Hepatocyte (in vitro differentiated cells): ENCODE data around the gene ACHE. TPM values are rescaled to one million over a fixed set of nuclear protein-coding genes. Genes with fewer than 3 reads are reported as not detected.

Experiments
- DNase-seq: peaks from one replicate; pipeline ENCODE4 v3.0.0-alpha.2; 2016; ENCODE audit warnings: low spot score
- H2AFZ ChIP-seq: fragments of 200-600 bp; sonication (generic); 2 replicates; pipeline ENCODE4 v1.6.0; 2016; ENCODE audit warnings: antibody characterized with exemption, mild to moderate bottlenecking
- H3K27ac ChIP-seq: fragments of 200-600 bp; sonication (generic); 2 replicates; pipeline ENCODE4 v1.5.1; 2016; ENCODE audit warnings: mild to moderate bottlenecking
- H3K27me3 ChIP-seq: fragments of 200-600 bp; sonication (generic); 2 replicates; pipeline ENCODE4 v1.6.1; 2016
- H3K36me3 ChIP-seq: fragments of 200-600 bp; sonication (generic); replicated peaks from 2 replicates; pipeline ENCODE4 v1.5.1; 2016; ENCODE audit warnings: low read depth; ENCODE audit not compliant: insufficient read depth
- H3K4me1 ChIP-seq: fragments of 200-600 bp; sonication (generic); 2 replicates; pipeline ENCODE4 v1.5.1; 2016; ENCODE audit warnings: mild to moderate bottlenecking, moderate library complexity; ENCODE audit not compliant: insufficient read depth
- H3K4me2 ChIP-seq: fragments of 200-600 bp; sonication (generic); 2 replicates; pipeline ENCODE4 v1.6.0; 2016
- H3K4me3 ChIP-seq: fragments of 200-600 bp; sonication (generic); 2 replicates; pipeline ENCODE4 v1.5.1; 2016; ENCODE audit warnings: mild to moderate bottlenecking
- H3K79me2 ChIP-seq: fragments of 200-600 bp; sonication (generic); 2 replicates; pipeline ENCODE4 v1.6.0; 2017; ENCODE audit warnings: mild to moderate bottlenecking
- H3K9me2 ChIP-seq: fragments of 200-600 bp; sonication (generic); replicated peaks from 2 replicates; pipeline ENCODE4 v1.6.0; 2017; ENCODE audit warnings: mild to moderate bottlenecking; ENCODE audit not compliant: insufficient read depth
- H3K9me3 ChIP-seq: fragments of 200-600 bp; sonication (generic); 2 replicates; pipeline ENCODE4 v1.5.1; 2016; ENCODE audit warnings: low read depth, mild to moderate bottlenecking
- H4K20me1 ChIP-seq: fragments of 200-600 bp; sonication (generic); 2 replicates; pipeline ENCODE4 v1.6.0; 2016; ENCODE audit warnings: mild to moderate bottlenecking; ENCODE audit not compliant: insufficient read depth, poor library complexity, severe bottlenecking
- EZH2 ChIP-seq: fragments of 200-600 bp; sonication (generic); IDR thresholded peaks from 2 replicates; pipeline ENCODE4 v1.6.1; 2016; ENCODE audit warnings: antibody characterized with exemption, mild to moderate bottlenecking, borderline replicate concordance
- EZH2phosphoT487 ChIP-seq: fragments of 200-600 bp; sonication (generic); IDR thresholded peaks from one replicate; pipeline ENCODE4 v1.6.1; 2018; ENCODE audit warnings: antibody characterized with exemption, mild to moderate bottlenecking, low read depth, moderate library complexity; ENCODE audit not compliant: unreplicated experiment, severe bottlenecking
- WGBS: methylation state at CpG from one replicate; pipeline ENCODE4 v1.1.6; 2016; ENCODE audit warnings: low lambda C conversion rate; ENCODE audit errors: missing lambda C conversion rate; 5-methylcytosine and 5-hydroxymethylcytosine counted together
- polyA plus RNA-seq: library from polyadenylated mRNA; unstranded; fragments of >200 nt; fragmentation: Nextera tagmentation; extraction: Ambion mirVana; gene quantifications from 2 replicates; pipeline ENCODE4 v1.2.1, GENCODE V29; 2016
- total RNA-seq: library from RNA; depleted of rRNA; stranded (reverse); fragments of >200 nt; gene quantifications from 2 replicates; pipeline ENCODE4 v1.2.3, GENCODE V29; 2014
- TF ChIP-seq, protein P1 (sequence below): fragments of 200-600 bp; sonication (generic); IDR thresholded peaks from 2 replicates; pipeline ENCODE4 v1.5.1; 2016; ENCODE audit warnings: antibody characterized with exemption, mild to moderate bottlenecking; ENCODE audit not compliant: poor library complexity

Gene ACHE
- total and polyA plus RNA-seq, 2 experiments from 2014 or later, result 4.6 to 16.3 TPM

GRCh38 chr7:100887516-100888290, 8.0 kb downstream of the ACHE start:
- Histone ChIP-seq H3K27ac (no peak overlapping the region), H2AFZ (no peak overlapping the region), H3K27me3 (no peaks in the 10 kb centered on the region), H3K9me3 (no peaks in the 10 kb centered on the region), H3K4me3 (no peak overlapping the region), H4K20me1 (peaks cover 5% of the 10 kb centered on the region), H3K79me2 (peaks cover 38% of the 10 kb centered on the region), H3K4me1 (peaks cover 25% of the 10 kb centered on the region), H3K36me3 (no peaks in the 10 kb centered on the region), H3K9me2 (no peaks in the 10 kb centered on the region), H3K4me2 (peak overlapping the region; percentile 93)
- WGBS, result 82% methylated on average over 17 of the region's 21 CpGs
- DNase-seq, result no peak
- TF ChIP-seq EZH2, result no peak
- TF ChIP-seq EZH2phosphoT487, result no peak
- TF ChIP-seq, protein P1, sequence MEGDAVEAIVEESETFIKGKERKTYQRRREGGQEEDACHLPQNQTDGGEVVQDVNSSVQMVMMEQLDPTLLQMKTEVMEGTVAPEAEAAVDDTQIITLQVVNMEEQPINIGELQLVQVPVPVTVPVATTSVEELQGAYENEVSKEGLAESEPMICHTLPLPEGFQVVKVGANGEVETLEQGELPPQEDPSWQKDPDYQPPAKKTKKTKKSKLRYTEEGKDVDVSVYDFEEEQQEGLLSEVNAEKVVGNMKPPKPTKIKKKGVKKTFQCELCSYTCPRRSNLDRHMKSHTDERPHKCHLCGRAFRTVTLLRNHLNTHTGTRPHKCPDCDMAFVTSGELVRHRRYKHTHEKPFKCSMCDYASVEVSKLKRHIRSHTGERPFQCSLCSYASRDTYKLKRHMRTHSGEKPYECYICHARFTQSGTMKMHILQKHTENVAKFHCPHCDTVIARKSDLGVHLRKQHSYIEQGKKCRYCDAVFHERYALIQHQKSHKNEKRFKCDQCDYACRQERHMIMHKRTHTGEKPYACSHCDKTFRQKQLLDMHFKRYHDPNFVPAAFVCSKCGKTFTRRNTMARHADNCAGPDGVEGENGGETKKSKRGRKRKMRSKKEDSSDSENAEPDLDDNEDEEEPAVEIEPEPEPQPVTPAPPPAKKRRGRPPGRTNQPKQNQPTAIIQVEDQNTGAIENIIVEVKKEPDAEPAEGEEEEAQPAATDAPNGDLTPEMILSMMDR, result no peak

- Histone ChIP-seq H2AFZ (no peak overlapping the region), H3K27me3 (no peaks in the 10 kb centered on the region), H3K27ac (no peak overlapping the region), H3K36me3 (no peaks in the 10 kb centered on the region), H3K4me1 (peaks cover 25% of the 10 kb centered on the region), H3K9me2 (no peaks in the 10 kb centered on the region), H3K4me3 (no peak overlapping the region), H4K20me1 (peaks cover 6% of the 10 kb centered on the region), H3K9me3 (no peaks in the 10 kb centered on the region), H3K79me2 (peaks cover 45% of the 10 kb centered on the region), H3K4me2 (no peak overlapping the region)
- DNase-seq, result no peak
- TF ChIP-seq EZH2 (no peak), EZH2phosphoT487 (no peak)
- TF ChIP-seq, protein P1, result no peak
- 96% methylated on average over 25 of the region's 25 CpGs for WGBS
Observed at GRCh38 chr7:100886936-100887515, 8.7 kb downstream of the ACHE start.

- no peaks in the 10 kb centered on the region for H3K9me2 ChIP-seq
- peaks cover 52% of the 10 kb centered on the region for H3K79me2 ChIP-seq
- no peak for DNase-seq
- peaks cover 9% of the 10 kb centered on the region for H4K20me1 ChIP-seq
- H3K4me3 ChIP-seq, result no peak overlapping the region
- WGBS, result 91% methylated on average over 27 of the region's 27 CpGs
- TF ChIP-seq, protein P1, result no peak
- no peak for TF ChIP-seq EZH2phosphoT487
- no peak for TF ChIP-seq EZH2
- no peak overlapping the region for H2AFZ ChIP-seq
- H3K27ac ChIP-seq, result no peak overlapping the region
- H3K9me3 ChIP-seq, result no peaks in the 10 kb centered on the region
- H3K4me2 ChIP-seq, result no peak overlapping the region
- H3K27me3 ChIP-seq, result no peaks in the 10 kb centered on the region
- H3K4me1 ChIP-seq, result peaks cover 23% of the 10 kb centered on the region
- H3K36me3 ChIP-seq, result no peaks in the 10 kb centered on the region
Observed at GRCh38 chr7:100886142-100886935, 9.3 kb downstream of the ACHE start.
